Ovary (tissue), 9 donors: Measurements from ENCODE around the gene TOP1. TPM values are rescaled to one million over a fixed set of nuclear protein-coding genes. Genes with fewer than 3 reads are reported as not detected.

Source experiments
- DNase-seq, 5 donors: peaks; one replicate each; pipeline ENCODE4 v3.0.0-alpha.2; 2019 to 2020
- H3K27ac ChIP-seq, 2 donors: fragments of 200-600 bp; one replicate each; pipeline versions ENCODE4 v1.5.1 to v1.8.0; 2019 to 2022
- H3K27me3 ChIP-seq: fragments of 200-600 bp; one replicate; pipeline ENCODE4 v1.8.0; 2022
- H3K36me3 ChIP-seq: fragments of 200-600 bp; sonication (generic); one replicate; pipeline ENCODE4 v1.5.1; 2019
- H3K4me1 ChIP-seq: one replicate; pipeline ENCODE4 v1.8.1; 2013; ENCODE audit warnings: mild to moderate bottlenecking, moderate library complexity; ENCODE audit not compliant: insufficient read depth
- H3K4me3 ChIP-seq: fragments of 200-600 bp; sonication (generic); one replicate; pipeline ENCODE4 v1.5.1; 2017
- H3K9me3 ChIP-seq, 2 donors: fragments of 200-600 bp in 1 of 2; sonication (generic) in 1 of 2; one replicate each; pipeline versions ENCODE4 v1.5.1 to v1.8.1; 2013 to 2019; ENCODE audit warnings: mild to moderate bottlenecking in 1 of 2, moderate library complexity in 1 of 2
- EP300 ChIP-seq: sonication (generic); formaldehyde crosslinking; IDR thresholded peaks from one replicate; pipeline ENCODE4 v1.6.1; 2017; ENCODE audit warnings: antibody characterized with exemption
- POLR2A ChIP-seq: fragments of 450-650 bp; IDR thresholded peaks from one replicate; pipeline ENCODE4 v1.6.1; 2017; ENCODE audit warnings: antibody characterized with exemption, mild to moderate bottlenecking, moderate library complexity
- WGBS, 3 donors: extraction: QIAGEN DNeasy Blood & Tissue Kit in 1 of 3; methylation state at CpG; one replicate each; pipeline versions ENCODE4 v1.1.5 to v1.1.7; 2013 to 2017; 5-methylcytosine and 5-hydroxymethylcytosine counted together
- intact Hi-C, 4 donors: fragments of 100-400 bp; cut with DNase I; formaldehyde crosslinking; loops; one replicate each; pipeline versions ENCODE4 v1.11.0 to v1.15.1; 2022 to 2023
- polyA plus RNA-seq, 2 donors: library from polyadenylated mRNA; stranded (reverse); fragments of 200-250 nt in 1 of 2; fragments of 350-450 nt in 1 of 2; fragmentation: Illumina TruSeq in 1 of 2; extraction: RNeasy Lipid Tissue Mini Kit (QIAGEN cat#74804) in 1 of 2; gene quantifications; one replicate each; pipeline ENCODE4 v1.2.3, GENCODE V29; 2013 to 2014
- total RNA-seq, 7 donors: library from RNA; depleted of rRNA in 2 of 7; stranded (reverse); fragments of >200 nt in 2 of 7; fragmentation: NEBNext Ultra II Directional in 3 of 7; extraction: Animal tissue kit (Norgen Biotek cat#: 25700) in 3 of 7; gene quantifications; one replicate each; pipeline versions ENCODE4 v1.1.0 to v1.2.4, GENCODE V29; 2016 to 2023
- TF ChIP-seq, protein P1 (sequence below), 3 donors: fragments of 450-650 bp in 2 of 3; fragments of 200-600 bp in 1 of 3; IDR thresholded peaks; one replicate each; pipeline versions ENCODE4 v1.5.1 to v1.8.0; 2016 to 2022; ENCODE audit warnings: antibody characterized with exemption in 3 of 3, mild to moderate bottlenecking in 1 of 3
- donor health status: DM: no; HTN: no; CAD: no; lungs with moderate emphysema.
- donor health status: DM: no; HTN: no; CAD: no.
- donor health status: Bipolar disorder and iron deficiency.
- donor health status: DM: yes; HTN: yes; CAD: no.
- donor health status: DM: no; HTN: no; CAD: no.
- donor health status: DM: yes; HTN: yes; CAD: no.

TOP1 gene
- total and polyA plus RNA-seq, 9 donors: 20.9 to 48.4 (median 35.6) TPM

DNA sequence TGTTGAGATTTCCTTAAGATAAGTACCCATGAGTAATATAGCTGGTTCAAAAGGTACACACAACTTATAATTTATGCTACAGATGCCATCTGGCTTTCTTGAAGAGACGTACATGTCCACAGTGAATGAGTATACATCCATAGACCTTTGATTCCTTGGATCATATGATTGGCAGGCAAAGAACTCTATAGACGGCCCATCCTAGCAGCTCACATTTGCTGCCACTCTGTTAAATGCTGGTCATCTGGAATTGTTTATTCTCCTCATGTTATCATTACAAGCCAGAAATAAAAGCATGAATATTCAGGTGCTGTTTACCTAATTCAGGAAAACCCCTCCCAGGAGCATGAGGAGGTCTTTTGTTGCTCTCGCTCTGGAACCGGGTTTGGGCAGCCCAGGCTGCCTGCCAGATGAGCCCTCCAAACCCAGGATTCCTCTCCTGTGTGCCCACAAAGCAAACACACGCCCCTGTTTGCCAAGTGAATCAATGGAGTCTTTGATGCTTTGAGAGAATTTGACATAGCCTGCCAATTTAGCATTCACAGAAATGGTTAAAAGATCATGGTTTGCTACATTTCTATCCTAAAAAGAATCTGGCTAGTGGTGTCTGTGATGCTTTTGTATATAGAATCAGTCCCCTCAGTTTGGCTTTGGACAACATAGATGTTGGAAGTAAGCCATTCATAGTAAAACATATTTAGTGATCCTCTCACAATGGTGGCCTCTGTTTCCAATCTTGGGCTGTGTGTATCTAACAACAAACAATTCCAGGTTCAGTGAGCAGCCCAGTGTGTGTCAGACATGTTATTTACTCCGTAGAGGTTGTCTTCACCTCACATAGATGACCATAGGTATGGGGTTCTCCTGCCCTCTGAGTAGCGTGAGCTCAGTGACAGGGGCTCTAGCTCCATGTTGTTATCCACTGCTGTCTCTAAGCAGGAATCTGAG lies 91.3 kb downstream of the TOP1 start:
- no peak overlapping the region for H3K27ac ChIP-seq
- TF ChIP-seq, protein P1, sequence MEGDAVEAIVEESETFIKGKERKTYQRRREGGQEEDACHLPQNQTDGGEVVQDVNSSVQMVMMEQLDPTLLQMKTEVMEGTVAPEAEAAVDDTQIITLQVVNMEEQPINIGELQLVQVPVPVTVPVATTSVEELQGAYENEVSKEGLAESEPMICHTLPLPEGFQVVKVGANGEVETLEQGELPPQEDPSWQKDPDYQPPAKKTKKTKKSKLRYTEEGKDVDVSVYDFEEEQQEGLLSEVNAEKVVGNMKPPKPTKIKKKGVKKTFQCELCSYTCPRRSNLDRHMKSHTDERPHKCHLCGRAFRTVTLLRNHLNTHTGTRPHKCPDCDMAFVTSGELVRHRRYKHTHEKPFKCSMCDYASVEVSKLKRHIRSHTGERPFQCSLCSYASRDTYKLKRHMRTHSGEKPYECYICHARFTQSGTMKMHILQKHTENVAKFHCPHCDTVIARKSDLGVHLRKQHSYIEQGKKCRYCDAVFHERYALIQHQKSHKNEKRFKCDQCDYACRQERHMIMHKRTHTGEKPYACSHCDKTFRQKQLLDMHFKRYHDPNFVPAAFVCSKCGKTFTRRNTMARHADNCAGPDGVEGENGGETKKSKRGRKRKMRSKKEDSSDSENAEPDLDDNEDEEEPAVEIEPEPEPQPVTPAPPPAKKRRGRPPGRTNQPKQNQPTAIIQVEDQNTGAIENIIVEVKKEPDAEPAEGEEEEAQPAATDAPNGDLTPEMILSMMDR (IDR thresholded peaks at IDR 0.05): no peak
- TF ChIP-seq POLR2A: no peak
- no peak for TF ChIP-seq EP300
- intact Hi-C loops: no loop called here

DNA sequence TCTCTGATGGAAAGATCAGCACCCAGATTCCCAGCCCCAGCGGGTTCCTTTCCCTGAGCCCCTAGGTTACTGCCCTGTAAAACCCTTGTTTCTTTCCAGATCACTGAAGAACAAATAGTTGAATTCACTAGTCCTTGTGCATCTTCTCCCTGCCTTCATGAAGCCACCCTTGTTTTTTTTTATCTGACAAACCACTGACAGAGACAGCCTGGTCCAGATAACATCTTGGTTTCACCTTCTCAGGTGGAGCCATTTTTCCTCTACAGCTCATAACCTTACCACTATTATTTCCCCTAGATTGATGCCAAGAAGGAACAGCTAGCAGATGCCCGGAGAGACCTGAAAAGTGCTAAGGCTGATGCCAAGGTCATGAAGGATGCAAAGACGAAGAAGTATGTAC lies 92.8 kb downstream of the TOP1 start:
- no peak for DNase-seq
- H3K27ac ChIP-seq: no peak overlapping the region
- no peaks in the 10 kb centered on the region for H3K9me3 ChIP-seq
- WGBS, 3 donors: 82 to 97% (median 92%) methylated on average over 3 of the region's 3 CpGs
- no peaks in the 10 kb centered on the region for H3K4me1 ChIP-seq
- TF ChIP-seq, protein P1 (IDR thresholded peaks at IDR 0.05): no peak
- no peak for TF ChIP-seq EP300
- H3K36me3 ChIP-seq: no peaks in the 10 kb centered on the region
- no peaks in the 10 kb centered on the region for H3K27me3 ChIP-seq
- no peak overlapping the region for H3K4me3 ChIP-seq
- intact Hi-C loops: no loop called here

More for the DNA sequence above, 91.3 kb downstream of the TOP1 start:
- WGBS, 3 donors: 86 to 87% (median 87%) methylated on average over 7 of the region's 7 CpGs
- H3K9me3 ChIP-seq: no peaks in the 10 kb centered on the region
- DNase-seq: no peak
- H3K27me3 ChIP-seq: no peaks in the 10 kb centered on the region
- no peaks in the 10 kb centered on the region for H3K4me1 ChIP-seq
- no peak overlapping the region for H3K4me3 ChIP-seq
- H3K36me3 ChIP-seq: no peaks in the 10 kb centered on the region

DNA sequence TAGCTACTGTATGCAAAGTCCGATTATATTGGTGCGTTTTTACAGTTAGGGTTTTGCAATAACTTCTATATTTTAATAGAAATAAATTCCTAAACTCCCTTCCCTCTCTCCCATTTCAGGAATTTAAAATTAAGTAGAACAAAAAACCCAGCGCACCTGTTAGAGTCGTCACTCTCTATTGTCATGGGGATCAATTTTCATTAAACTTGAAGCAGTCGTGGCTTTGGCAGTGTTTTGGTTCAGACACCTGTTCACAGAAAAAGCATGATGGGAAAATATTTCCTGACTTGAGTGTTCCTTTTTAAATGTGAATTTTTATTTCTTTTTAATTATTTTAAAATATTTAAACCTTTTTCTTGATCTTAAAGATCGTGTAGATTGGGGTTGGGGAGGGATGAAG lies 95.0 kb downstream of the TOP1 start:
- H3K36me3 ChIP-seq: no peaks in the 10 kb centered on the region

DNA sequence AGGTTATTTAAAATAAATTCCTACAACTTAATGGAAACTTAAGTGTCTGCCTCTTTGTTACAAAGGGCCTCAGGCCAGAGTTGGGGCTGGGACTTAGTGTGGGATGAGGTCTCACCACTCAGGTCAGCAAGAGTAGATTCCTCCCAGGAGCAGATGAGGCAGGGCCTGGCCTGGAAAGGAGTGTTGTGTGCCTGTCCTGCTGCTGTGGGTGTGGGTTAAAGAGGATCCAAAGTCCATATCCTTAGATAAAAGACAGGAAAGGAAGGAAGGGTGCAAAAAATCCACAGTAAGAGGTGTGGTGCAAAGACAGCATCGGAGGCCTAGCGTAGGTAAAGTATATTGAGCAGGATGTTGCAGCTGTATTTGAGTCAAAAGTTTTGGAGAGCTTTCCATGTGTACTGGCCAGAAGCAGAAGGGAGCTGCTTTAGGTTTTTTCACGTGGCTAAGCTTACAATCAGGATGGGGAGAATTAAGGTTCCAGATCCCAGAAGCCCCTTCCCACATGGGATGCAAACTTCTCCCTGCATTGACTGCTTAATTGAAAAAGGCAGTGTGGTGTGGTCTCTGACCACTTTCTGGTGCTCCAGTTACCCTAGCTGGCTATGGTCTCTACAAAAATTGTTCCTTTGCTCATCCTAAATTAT lies 96.0 kb downstream of the TOP1 start:
- DNase-seq: no peak
- 84 to 88% (median 87%) methylated on average over 3 of the region's 3 CpGs for WGBS, 3 donors
- TF ChIP-seq POLR2A: no peak
- TF ChIP-seq, protein P1 (IDR thresholded peaks at IDR 0.05): no peak
- no peak for TF ChIP-seq EP300
- Histone ChIP-seq H3K36me3 (no peaks in the 10 kb centered on the region), H3K4me1 (peaks cover 2% of the 10 kb centered on the region), H3K4me3 (no peak overlapping the region), H3K9me3 (no peaks in the 10 kb centered on the region), H3K27me3 (no peaks in the 10 kb centered on the region), H3K27ac (no peak overlapping the region)
- intact Hi-C loops: no loop called here

More for the DNA sequence above, 95.0 kb downstream of the TOP1 start:
- DNase-seq: no peak
- TF ChIP-seq POLR2A (no peak), EP300 (no peak)
- TF ChIP-seq, protein P1 (IDR thresholded peaks at IDR 0.05): no peak
- intact Hi-C loops: no loop called here
- Histone ChIP-seq H3K27ac (no peak overlapping the region), H3K4me3 (no peak overlapping the region), H3K9me3 (no peaks in the 10 kb centered on the region), H3K27me3 (no peaks in the 10 kb centered on the region), H3K4me1 (peaks cover 2% of the 10 kb centered on the region)
- WGBS, 3 donors: 79 to 85% (median 82%) methylated on average over 6 of the region's 6 CpGs
